ENCODE data around the gene FPR1. TPM values are rescaled to one million over a fixed set of nuclear protein-coding genes. Genes with fewer than 3 reads are reported as not detected.
A peak's percentile ranks its signal among the peaks of the same experiment; 100 is the strongest.

FPR1 gene
- total RNA-seq, 1 donor from 2014 or later, result not detected

- DNase-seq (ENCODE audit: low read depth) (peak; percentile 19), FAIRE-seq (no peak)
- H3K36me3 ChIP-seq (ENCODE audit: control insufficient read depth, insufficient read depth, low read length), result no peaks in the 10 kb centered on the region
- TF ChIP-seq, protein P1, sequence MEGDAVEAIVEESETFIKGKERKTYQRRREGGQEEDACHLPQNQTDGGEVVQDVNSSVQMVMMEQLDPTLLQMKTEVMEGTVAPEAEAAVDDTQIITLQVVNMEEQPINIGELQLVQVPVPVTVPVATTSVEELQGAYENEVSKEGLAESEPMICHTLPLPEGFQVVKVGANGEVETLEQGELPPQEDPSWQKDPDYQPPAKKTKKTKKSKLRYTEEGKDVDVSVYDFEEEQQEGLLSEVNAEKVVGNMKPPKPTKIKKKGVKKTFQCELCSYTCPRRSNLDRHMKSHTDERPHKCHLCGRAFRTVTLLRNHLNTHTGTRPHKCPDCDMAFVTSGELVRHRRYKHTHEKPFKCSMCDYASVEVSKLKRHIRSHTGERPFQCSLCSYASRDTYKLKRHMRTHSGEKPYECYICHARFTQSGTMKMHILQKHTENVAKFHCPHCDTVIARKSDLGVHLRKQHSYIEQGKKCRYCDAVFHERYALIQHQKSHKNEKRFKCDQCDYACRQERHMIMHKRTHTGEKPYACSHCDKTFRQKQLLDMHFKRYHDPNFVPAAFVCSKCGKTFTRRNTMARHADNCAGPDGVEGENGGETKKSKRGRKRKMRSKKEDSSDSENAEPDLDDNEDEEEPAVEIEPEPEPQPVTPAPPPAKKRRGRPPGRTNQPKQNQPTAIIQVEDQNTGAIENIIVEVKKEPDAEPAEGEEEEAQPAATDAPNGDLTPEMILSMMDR (IDR thresholded peaks at IDR 0.05; ENCODE audit: insufficient read depth, low read length, severe bottlenecking), result no peak
- no peaks in the 10 kb centered on the region for H3K27me3 ChIP-seq (ENCODE audit: control insufficient read depth, insufficient read depth, low read length)
- no peak overlapping the region for H3K4me3 ChIP-seq (ENCODE audit: low read depth, low read length)
These were observed 37.5 kb upstream of the FPR1 start for GRCh38 chr19:51789061-51789795.

DNA sequence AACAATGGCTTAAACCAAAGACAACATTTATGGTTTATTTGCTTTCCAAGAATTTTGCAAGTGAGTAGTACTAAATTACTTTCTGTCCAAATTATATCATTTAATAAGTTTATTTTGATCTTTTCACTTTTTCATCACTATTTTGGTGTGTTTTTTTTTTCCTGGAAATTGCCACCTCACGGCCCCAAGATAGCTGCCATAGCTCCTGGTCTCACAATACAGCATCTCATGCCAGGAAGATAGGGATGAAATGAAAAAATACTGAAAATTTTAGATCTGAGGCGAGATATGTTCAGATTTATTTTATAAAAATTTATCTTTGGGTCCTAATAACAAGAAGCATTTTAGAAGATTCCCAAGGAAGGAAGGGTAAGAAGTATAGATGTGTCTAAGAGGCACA, 36.4 kb upstream of the FPR1 start:
- TF ChIP-seq, protein P1 (IDR thresholded peaks at IDR 0.05; ENCODE audit: insufficient read depth, low read length, severe bottlenecking), result no peak
- DNase-seq (ENCODE audit: low read depth), result no peak
- FAIRE-seq, result no peak
- Histone ChIP-seq H3K4me3 (ENCODE audit: low read depth, low read length) (no peak overlapping the region), H3K36me3 (ENCODE audit: control insufficient read depth, insufficient read depth, low read length) (no peaks in the 10 kb centered on the region), H3K27me3 (ENCODE audit: control insufficient read depth, insufficient read depth, low read length) (no peaks in the 10 kb centered on the region)

- Histone ChIP-seq H3K4me3 (ENCODE audit: low read depth, low read length) (no peak overlapping the region), H3K27me3 (ENCODE audit: control insufficient read depth, insufficient read depth, low read length) (no peaks in the 10 kb centered on the region), H3K36me3 (ENCODE audit: control insufficient read depth, insufficient read depth, low read length) (no peaks in the 10 kb centered on the region)
- FAIRE-seq, result no peak
- TF ChIP-seq, protein P1 (IDR thresholded peaks at IDR 0.05; ENCODE audit: insufficient read depth, low read length, severe bottlenecking), result no peak
- DNase-seq (ENCODE audit: low read depth), result no peak
These were observed 35.2 kb upstream of the FPR1 start for GRCh38 chr19:51786646-51787494.

DNA sequence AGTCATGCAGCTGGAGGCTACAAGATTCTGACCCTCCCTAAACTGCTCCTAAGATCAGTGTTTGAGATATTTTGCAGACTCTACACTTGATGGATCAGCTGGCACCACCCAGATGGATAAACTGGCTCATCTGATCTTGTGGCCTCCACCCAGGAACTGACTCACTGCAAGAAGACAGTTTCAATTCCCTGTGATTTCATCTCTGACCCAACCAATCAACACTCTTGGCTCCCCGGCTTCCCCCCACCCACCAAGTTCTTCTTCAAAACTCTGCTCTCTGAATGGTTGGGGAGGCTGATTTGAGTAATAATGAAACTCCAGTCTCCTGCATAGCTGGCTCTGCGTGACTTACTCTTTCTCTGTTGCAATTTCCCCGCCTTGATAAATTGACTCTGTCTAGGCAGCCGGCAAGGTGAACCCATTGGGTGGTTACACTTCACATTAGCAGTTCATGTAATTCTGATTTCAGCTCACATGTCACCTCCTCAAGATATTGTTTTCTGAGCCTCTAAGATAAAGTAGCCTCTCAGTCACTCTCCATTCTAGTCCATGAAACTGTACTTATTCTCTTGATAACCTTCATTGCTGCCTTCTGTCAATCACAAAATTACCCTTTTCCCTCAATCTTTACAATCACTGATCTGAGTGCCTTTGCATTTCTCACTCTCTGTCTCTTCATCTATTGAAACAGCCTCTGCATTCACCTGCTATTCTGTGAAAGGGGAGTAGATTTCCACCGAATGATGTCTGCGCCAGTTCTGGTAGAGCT, 33.4 kb upstream of the FPR1 start:
- TF ChIP-seq, protein P1 (IDR thresholded peaks at IDR 0.05; ENCODE audit: insufficient read depth, low read length, severe bottlenecking), result no peak

GRCh38 chr19:51784109-51784785, 32.6 kb upstream of the FPR1 start:
- FAIRE-seq (no peak), DNase-seq (ENCODE audit: low read depth) (no peak)
- Histone ChIP-seq H3K27me3 (ENCODE audit: control insufficient read depth, insufficient read depth, low read length) (no peaks in the 10 kb centered on the region), H3K36me3 (ENCODE audit: control insufficient read depth, insufficient read depth, low read length) (no peaks in the 10 kb centered on the region), H3K4me3 (ENCODE audit: low read depth, low read length) (no peak overlapping the region)
- TF ChIP-seq, protein P1 (IDR thresholded peaks at IDR 0.05; ENCODE audit: insufficient read depth, low read length, severe bottlenecking), result no peak

More for the DNA sequence above, 33.4 kb upstream of the FPR1 start:
- H3K4me3 ChIP-seq (ENCODE audit: low read depth, low read length), result no peak overlapping the region
- H3K36me3 ChIP-seq (ENCODE audit: control insufficient read depth, insufficient read depth, low read length), result no peaks in the 10 kb centered on the region
- peak; percentile 62 for DNase-seq (ENCODE audit: low read depth)
- FAIRE-seq, result no peak
- H3K27me3 ChIP-seq (ENCODE audit: control insufficient read depth, insufficient read depth, low read length), result no peaks in the 10 kb centered on the region

Measured in bronchial epithelial cell (primary cell).